NB4 (cell line): ENCODE measurements around the gene ARHGAP26.
"Not testable (repeated sequence)": the region's sequence is repeated elsewhere in the genome, so short reads cannot be mapped to it uniquely, and the experiment has no call there.

ENCODE experiments used
- CTCF ChIP-seq: IDR thresholded peaks from one replicate; pipeline ENCODE4 v1.5.1; 2012; ENCODE audit warnings: low read depth, low read length
- POLR2A ChIP-seq: IDR thresholded peaks from 2 replicates; pipeline ENCODE4 v1.6.1; 2011; ENCODE audit warnings: mild to moderate bottlenecking; ENCODE audit not compliant: insufficient read length; ENCODE audit errors: extremely low read depth

- not testable (repeated sequence) for TF ChIP-seq CTCF, POLR2A
Measured at GRCh38 chr5:142965258-142966120, 195.3 kb downstream of the ARHGAP26 start.
